Spleen (tissue), 11 donors: Measurements from ENCODE around the gene MYO19. TPM values are rescaled to one million over a fixed set of nuclear protein-coding genes. Genes with fewer than 3 reads are reported as not detected.
"Not testable (repeated sequence)": the region's sequence is repeated elsewhere in the genome, so short reads cannot be mapped to it uniquely, and the experiment has no call there.

Experiments used
- DNase-seq: peaks from one replicate; pipeline ENCODE4 v3.0.0-alpha.2; 2020
- H3K27ac ChIP-seq, 8 donors: fragments of 200-600 bp; sonication (generic) in 7 of 8; 1 replicate in 4 of 8; 2 replicates in 4 of 8; pipeline versions ENCODE4 v1.5.0 to v1.8.0; 2016 to 2021; ENCODE audit warnings: inconsistent platforms in 4 of 8, mild to moderate bottlenecking in 4 of 8, moderate library complexity in 1 of 8
- H3K27me3 ChIP-seq, 7 donors: fragments of 200-600 bp; sonication (generic) in 6 of 7; replicated peaks in 1 of 7; 1 replicate in 4 of 7; 2 replicates in 3 of 7; pipeline versions ENCODE4 v1.5.0 to v1.8.0; 2016 to 2021; ENCODE audit warnings: inconsistent platforms in 3 of 7, mild to moderate bottlenecking in 1 of 7
- H3K36me3 ChIP-seq, 6 donors: fragments of 200-600 bp; sonication (generic) in 5 of 6; 1 replicate in 4 of 6; 2 replicates in 2 of 6; pipeline versions ENCODE4 v1.5.0 to v1.8.0; 2016 to 2021; ENCODE audit warnings: inconsistent platforms in 2 of 6
- H3K4me1 ChIP-seq, 6 donors: fragments of 200-600 bp; sonication (generic) in 5 of 6; 1 replicate in 3 of 6; 2 replicates in 3 of 6; pipeline versions ENCODE4 v1.5.0 to v1.8.0; 2016 to 2021; ENCODE audit warnings: inconsistent platforms in 3 of 6
- H3K4me3 ChIP-seq, 8 donors: fragments of 200-600 bp; sonication (generic) in 7 of 8; 1 replicate in 4 of 8; 2 replicates in 4 of 8; pipeline versions ENCODE4 v1.5.0 to v1.8.0; 2016 to 2021; ENCODE audit warnings: inconsistent platforms in 4 of 8, mild to moderate bottlenecking in 4 of 8, moderate library complexity in 2 of 8
- H3K9me3 ChIP-seq, 8 donors: fragments of 200-600 bp; sonication (generic) in 7 of 8; 1 replicate in 4 of 8; 2 replicates in 4 of 8; pipeline versions ENCODE4 v1.5.0 to v1.8.0; 2016 to 2021; ENCODE audit warnings: inconsistent platforms in 4 of 8
- CTCF ChIP-seq, 11 experiments: fragments of 200-600 bp in 7 of 11; fragments of 450-650 bp in 4 of 11; sonication (generic) in 4 of 11; IDR thresholded peaks in 8 of 11; conservative IDR thresholded peaks in 3 of 11; 1 replicate in 7 of 11; 2 replicates in 4 of 11; pipeline versions ENCODE4 v1.4.0 to v1.8.0; 2016 to 2021; ENCODE audit warnings: antibody characterized with exemption in 11 of 11, inconsistent platforms in 4 of 11, mild to moderate bottlenecking in 1 of 11
- POLR2A ChIP-seq, 3 donors: fragments of 450-650 bp; IDR thresholded peaks; one replicate each; pipeline ENCODE4 v1.5.1; 2017; ENCODE audit warnings: antibody characterized with exemption in 3 of 3, mild to moderate bottlenecking in 1 of 3
- POLR2AphosphoS5 ChIP-seq, 3 donors: sonication (generic); formaldehyde crosslinking; IDR thresholded peaks; one replicate each; pipeline ENCODE4 v1.5.1; 2017; ENCODE audit warnings: antibody characterized with exemption in 3 of 3
- WGBS, 5 donors: extraction: QIAGEN DNeasy Blood & Tissue Kit in 3 of 5; methylation state at CpG; one replicate each; pipeline versions ENCODE4 v1.1.5 to v1.1.7; 2013 to 2018; 5-methylcytosine and 5-hydroxymethylcytosine counted together
- intact Hi-C: fragments of 100-400 bp; cut with DNase I; formaldehyde crosslinking; loops from one replicate; pipeline ENCODE4 v1.15.0; 2023; ENCODE audit warnings: low total_unique reads
- polyA plus RNA-seq, 3 donors: library from polyadenylated mRNA; stranded (reverse); fragments of 200-250 nt; gene quantifications; one replicate each; pipeline ENCODE4 v1.2.1, GENCODE V29; 2013
- total RNA-seq, 7 donors: library from RNA; depleted of rRNA in 3 of 7; stranded (reverse); fragments of >200 nt in 3 of 7; fragmentation: NEBNext Ultra II Directional in 4 of 7; extraction: Animal tissue kit (Norgen Biotek cat#: 25700) in 4 of 7; gene quantifications; one replicate each; pipeline versions ENCODE4 v1.1.0 to v1.2.1, GENCODE V29; 2016 to 2021
- donor health status: healthy with polysubstance abuse.
- donor health status: DM: no; HTN: no; CAD: no; lungs with moderate emphysema.
- donor health status: DM: no; HTN: no; CAD: no.
- donor health status: Bipolar disorder and iron deficiency.
- donor health status: healthy.
- donor health status: DM: no; HTN: no; CAD: no.
- donor health status: DM: yes; HTN: yes; CAD: no.

The MYO19 gene
- total and polyA plus RNA-seq, 10 donors, result 15.6 to 68.9 (median 50.7) TPM

- Histone ChIP-seq H3K27ac (peak overlapping the region; percentile 58 to 93 (median 89)), H3K9me3 (no peaks in the 10 kb centered on the region), H3K4me3 (peak overlapping the region; percentile 76 to 97 (median 94)), H3K4me1 (peaks cover 27 to 71% (median 56%) of the 10 kb centered on the region in 6 donors), H3K36me3 (peaks cover 0 to 14% (median 0%) of the 10 kb centered on the region in 6 donors), H3K27me3 (peaks cover 0 to 28% (median 12%) of the 10 kb centered on the region in 7 donors)
- no peak for DNase-seq
- intact Hi-C loops, result loop anchor here (10.0 kb wide), 1 partner anchor 511 kb away; no protein-coding TSS in a partner anchor
- TF ChIP-seq POLR2AphosphoS5 (IDR thresholded peaks at IDR 0.05) (no peak), CTCF (IDR thresholded peaks at IDR 0.05 in 8 of 11, conservative IDR thresholded peaks at IDR 0.05 in 3 of 11) (no peak), POLR2A (IDR thresholded peaks at IDR 0.05) (no peak)
- 25 to 40% (median 37%) methylated on average over 10 of the region's 10 CpGs for WGBS, 5 donors
These were observed 48.9 kb downstream of the MYO19 start for GRCh38 chr17:36485805-36486203.

- H3K27ac ChIP-seq, result no peak overlapping the region
- H3K4me1 ChIP-seq, result peaks cover 27 to 63% (median 51%) of the 10 kb centered on the region in 6 donors
- H3K36me3 ChIP-seq, result peaks cover 0 to 14% (median 0%) of the 10 kb centered on the region in 6 donors
- no peaks in the 10 kb centered on the region for H3K9me3 ChIP-seq
- WGBS, 5 donors, result 91 to 97% (median 94%) methylated on average over 8 of the region's 8 CpGs
- DNase-seq, result no peak
- intact Hi-C loops, result loop anchor here (10.0 kb wide), 1 partner anchor 510 kb away; no protein-coding TSS in a partner anchor
- peaks cover 0 to 34% (median 12%) of the 10 kb centered on the region in 7 donors for H3K27me3 ChIP-seq
- TF ChIP-seq POLR2AphosphoS5 (IDR thresholded peaks at IDR 0.05), result no peak
- TF ChIP-seq CTCF (IDR thresholded peaks at IDR 0.05 in 8 of 11, conservative IDR thresholded peaks at IDR 0.05 in 3 of 11), result no peak
- TF ChIP-seq POLR2A (IDR thresholded peaks at IDR 0.05), result no peak
- no peak overlapping the region for H3K4me3 ChIP-seq
These were observed 49.6 kb downstream of the MYO19 start for GRCh38 chr17:36485027-36485426.

- DNase-seq, H3K36me3 ChIP-seq, H3K4me3 ChIP-seq, H3K9me3 ChIP-seq, H3K27ac ChIP-seq: not testable (repeated sequence)
- WGBS, 5 donors, result 87 to 89% (median 88%) methylated on average over 7 of the region's 7 CpGs
- H3K27me3 ChIP-seq, result peaks cover 0 to 36% (median 12%) of the 10 kb centered on the region in 7 donors
- H3K4me1 ChIP-seq, result peaks cover 27 to 53% (median 41%) of the 10 kb centered on the region in 6 donors
- intact Hi-C loops, result loop anchor here (10.0 kb wide), 1 partner anchor 509 kb away; no protein-coding TSS in a partner anchor
These were observed 50.6 kb downstream of the MYO19 start for GRCh38 chr17:36484021-36484420.

GRCh38 chr17:36482611-36483504 is 51.8 kb downstream of the MYO19 start:
- TF ChIP-seq POLR2AphosphoS5 (IDR thresholded peaks at IDR 0.05) (peak in 2 of 3 donors; percentile 63 to 76), POLR2A (IDR thresholded peaks at IDR 0.05) (no peak), CTCF (IDR thresholded peaks at IDR 0.05 in 8 of 11, conservative IDR thresholded peaks at IDR 0.05 in 3 of 11) (peak; percentile 78 to 98 (median 95))
- Histone ChIP-seq H3K27me3 (peaks cover 0 to 38% (median 12%) of the 10 kb centered on the region in 7 donors), H3K36me3 (no peaks in the 10 kb centered on the region), H3K9me3 (no peaks in the 10 kb centered on the region), H3K27ac (no peak overlapping the region), H3K4me1 (peaks cover 18 to 41% (median 30%) of the 10 kb centered on the region in 6 donors), H3K4me3 (peak overlapping the region; percentile 32 to 66 (median 38))
- 7 to 19% (median 9%) methylated on average over 22 to 79 of the region's 79 CpGs for WGBS, 5 donors
- intact Hi-C loops, result loop anchor here (10.0 kb wide), 1 partner anchor 508 kb away; no protein-coding TSS in a partner anchor
- peak; percentile 95 for DNase-seq
